ENCODE measurements around the gene CATSPERZ.

DNA sequence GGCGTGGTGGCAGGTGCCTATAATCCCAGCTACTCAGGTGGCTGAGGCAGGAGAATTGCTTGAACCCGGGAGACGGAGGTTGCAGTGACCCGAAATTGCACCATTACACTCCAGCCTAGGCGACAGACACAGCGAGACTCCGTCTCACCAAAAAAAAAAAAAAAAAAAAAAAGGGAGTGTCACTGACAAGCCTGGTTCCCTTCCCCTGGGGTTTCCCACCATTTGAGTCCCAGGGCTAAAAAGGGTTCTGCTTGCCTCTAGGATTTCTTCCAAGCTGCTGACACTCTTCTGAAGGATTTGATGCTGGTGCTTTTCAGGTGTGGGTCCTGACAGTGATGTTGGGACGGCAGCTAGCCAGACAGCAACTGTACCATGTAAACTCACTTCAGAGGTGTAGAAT is 38.6 kb downstream of the CATSPERZ start:
- TF ChIP-seq EP300 (IDR thresholded peaks at IDR 0.05) (no peak), POLR2A (IDR thresholded peaks at IDR 0.05) (no peak)
